Body of pancreas (tissue), 4 donors: Measurements from ENCODE around the gene TNRC6C.

Source experiments
- CTCF ChIP-seq, 7 experiments: fragments of 450-650 bp in 4 of 7; fragments of 200-600 bp in 3 of 7; sonication (generic) in 3 of 7; IDR thresholded peaks; one replicate each; pipeline ENCODE4 v1.5.1; 2016 to 2019; ENCODE audit warnings: antibody characterized with exemption in 7 of 7
- POLR2A ChIP-seq, 3 donors: fragments of 450-650 bp; IDR thresholded peaks; one replicate each; pipeline ENCODE4 v1.6.1; 2016; ENCODE audit warnings: antibody characterized with exemption in 3 of 3, mild to moderate bottlenecking in 2 of 3

DNA sequence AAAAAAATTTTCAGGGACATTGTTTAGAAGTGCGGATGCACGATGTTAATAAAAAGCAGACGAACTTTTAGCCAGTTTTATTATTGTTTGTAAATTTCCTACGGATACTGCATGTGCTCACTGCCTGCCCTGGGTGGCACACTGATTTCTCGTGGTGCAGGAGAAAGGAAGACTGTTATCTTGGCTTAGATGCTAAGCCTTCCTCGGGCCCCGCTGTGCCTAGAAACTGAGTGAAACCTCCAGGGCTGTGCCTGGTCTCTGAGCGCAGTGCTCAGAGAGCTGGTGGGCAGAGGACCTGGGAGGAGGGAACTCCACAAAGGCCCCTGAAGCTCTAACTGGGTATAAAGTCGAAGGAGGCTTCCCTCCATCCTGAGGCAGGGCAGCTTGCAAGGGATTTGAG, 35.4 kb upstream of the TNRC6C start:
- TF ChIP-seq CTCF (IDR thresholded peaks at IDR 0.05) (no peak), POLR2A (IDR thresholded peaks at IDR 0.05) (no peak)
